Prostate gland (tissue), 2 donors: Measurements from ENCODE around the gene PLXNC1. TPM values are rescaled to one million over a fixed set of nuclear protein-coding genes. Genes with fewer than 3 reads are reported as not detected.

Experiments
- DNase-seq: peaks from one replicate; pipeline ENCODE4 v3.0.0-alpha.2; 2019; ENCODE audit warnings: low spot score
- H3K27ac ChIP-seq, 2 donors: fragments of 200-600 bp; sonication (generic); 2 replicates each; pipeline ENCODE4 v1.5.1; 2017 to 2019
- H3K27me3 ChIP-seq: fragments of 200-600 bp; sonication (generic); replicated peaks from 2 replicates; pipeline ENCODE4 v1.5.1; 2019; ENCODE audit not compliant: insufficient read depth
- H3K36me3 ChIP-seq, 2 donors: fragments of 200-600 bp; sonication (generic); 1 replicate in 1 of 2; 2 replicates in 1 of 2; pipeline versions ENCODE4 v1.5.1 to v1.8.1; 2017 to 2019
- H3K4me1 ChIP-seq: fragments of 200-600 bp; sonication (generic); replicated peaks from 2 replicates; pipeline ENCODE4 v1.5.1; 2019
- H3K4me3 ChIP-seq, 2 donors: fragments of 200-600 bp; sonication (generic); 2 replicates each; pipeline ENCODE4 v1.5.1; 2017 to 2019
- H3K9me3 ChIP-seq: fragments of 200-600 bp; sonication (generic); 2 replicates; pipeline ENCODE4 v1.5.1; 2017
- POLR2A ChIP-seq: fragments of 450-650 bp; IDR thresholded peaks from one replicate; pipeline ENCODE4 v1.6.1; 2016; ENCODE audit warnings: antibody characterized with exemption, mild to moderate bottlenecking
- POLR2AphosphoS5 ChIP-seq: sonication (generic); formaldehyde crosslinking; IDR thresholded peaks from one replicate; pipeline ENCODE4 v1.6.1; 2017; ENCODE audit warnings: antibody characterized with exemption
- WGBS: methylation state at CpG from one replicate; pipeline ENCODE4 v1.1.5; 2018; 5-methylcytosine and 5-hydroxymethylcytosine counted together
- intact Hi-C: fragments of 100-400 bp; cut with DNase I; formaldehyde crosslinking; loops from one replicate; pipeline ENCODE4 v1.14.2; 2022
- total RNA-seq, 2 donors: library from RNA; depleted of rRNA; stranded (reverse); fragments of >200 nt; gene quantifications; one replicate each; pipeline ENCODE4 v1.1.0, GENCODE V29; 2016
- TF ChIP-seq, protein P1 (sequence below), 4 experiments: fragments of 200-600 bp in 2 of 4; fragments of 450-650 bp in 2 of 4; sonication (generic) in 2 of 4; IDR thresholded peaks; 1 replicate in 3 of 4; 2 replicates in 1 of 4; pipeline ENCODE4 v1.5.1; 2016 to 2019; ENCODE audit warnings: antibody characterized with exemption in 4 of 4, mild to moderate bottlenecking in 2 of 4, moderate library complexity in 2 of 4

PLXNC1 gene
- total RNA-seq = 100 to 1,000 TPM in 1 of 2 donors, 1 to 10 TPM in 1; 2.7 to 118 TPM

GRCh38 chr12:94147991-94148738 is at the start of gene PLXNC1:
Gene PLXNC1, plus strand, starts transcription at chr12:94148577. Its CDS starts 395 bp downstream, at chr12:94148972.
- no peak for TF ChIP-seq POLR2AphosphoS5
- TF ChIP-seq POLR2A = no peak
- TF ChIP-seq, protein P1, sequence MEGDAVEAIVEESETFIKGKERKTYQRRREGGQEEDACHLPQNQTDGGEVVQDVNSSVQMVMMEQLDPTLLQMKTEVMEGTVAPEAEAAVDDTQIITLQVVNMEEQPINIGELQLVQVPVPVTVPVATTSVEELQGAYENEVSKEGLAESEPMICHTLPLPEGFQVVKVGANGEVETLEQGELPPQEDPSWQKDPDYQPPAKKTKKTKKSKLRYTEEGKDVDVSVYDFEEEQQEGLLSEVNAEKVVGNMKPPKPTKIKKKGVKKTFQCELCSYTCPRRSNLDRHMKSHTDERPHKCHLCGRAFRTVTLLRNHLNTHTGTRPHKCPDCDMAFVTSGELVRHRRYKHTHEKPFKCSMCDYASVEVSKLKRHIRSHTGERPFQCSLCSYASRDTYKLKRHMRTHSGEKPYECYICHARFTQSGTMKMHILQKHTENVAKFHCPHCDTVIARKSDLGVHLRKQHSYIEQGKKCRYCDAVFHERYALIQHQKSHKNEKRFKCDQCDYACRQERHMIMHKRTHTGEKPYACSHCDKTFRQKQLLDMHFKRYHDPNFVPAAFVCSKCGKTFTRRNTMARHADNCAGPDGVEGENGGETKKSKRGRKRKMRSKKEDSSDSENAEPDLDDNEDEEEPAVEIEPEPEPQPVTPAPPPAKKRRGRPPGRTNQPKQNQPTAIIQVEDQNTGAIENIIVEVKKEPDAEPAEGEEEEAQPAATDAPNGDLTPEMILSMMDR (IDR thresholded peaks at IDR 0.05) = no peak
- WGBS = under 1% methylated on average over 72 of the region's 75 CpGs
- no peaks in the 10 kb centered on the region for H3K9me3 ChIP-seq
- H3K27ac ChIP-seq = no peak within 1 kb of the TSS
- H3K27me3 ChIP-seq = peaks cover 9% of the 10 kb centered on the region
- H3K4me3 ChIP-seq = peak within 1 kb of the TSS; percentile 44 to 46
- H3K4me1 ChIP-seq = peaks cover 3% of the 10 kb centered on the region
- intact Hi-C loops = loop anchor here (5.0 kb wide), 1 partner anchor 384 kb away; no protein-coding TSS in a partner anchor
- no peak for DNase-seq
- no peaks in the 10 kb centered on the region for H3K36me3 ChIP-seq

DNA sequence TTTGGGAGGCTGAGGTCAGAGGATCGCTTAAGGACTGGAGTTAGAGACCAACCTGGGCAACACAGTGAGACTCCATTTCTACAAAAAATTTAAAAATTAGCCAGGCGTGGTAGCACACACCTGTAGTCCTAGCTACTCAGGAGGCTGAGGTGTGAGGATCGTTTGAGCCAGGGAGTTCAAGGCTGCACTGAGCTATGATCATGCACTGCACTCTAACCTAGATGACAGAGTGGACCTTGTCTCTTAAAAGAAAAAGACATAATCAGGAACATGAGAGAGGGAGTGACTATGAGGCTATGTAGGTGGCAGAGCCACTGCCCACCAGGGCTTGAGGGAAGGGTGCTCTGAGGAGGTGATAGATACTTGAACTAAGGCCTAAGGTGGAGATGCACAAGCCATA is 49.2 kb upstream of the PLXNC1 start:
- DNase-seq = no peak
- Histone ChIP-seq H3K9me3 (no peaks in the 10 kb centered on the region), H3K36me3 (no peaks in the 10 kb centered on the region), H3K4me3 (no peak overlapping the region), H3K27me3 (no peaks in the 10 kb centered on the region), H3K4me1 (peaks cover 3% of the 10 kb centered on the region), H3K27ac (no peak overlapping the region)
- intact Hi-C loops = no loop called here
- 97% methylated on average over 3 of the region's 3 CpGs for WGBS
- TF ChIP-seq POLR2AphosphoS5 (no peak), POLR2A (no peak)
- TF ChIP-seq, protein P1 (IDR thresholded peaks at IDR 0.05) = no peak

DNA sequence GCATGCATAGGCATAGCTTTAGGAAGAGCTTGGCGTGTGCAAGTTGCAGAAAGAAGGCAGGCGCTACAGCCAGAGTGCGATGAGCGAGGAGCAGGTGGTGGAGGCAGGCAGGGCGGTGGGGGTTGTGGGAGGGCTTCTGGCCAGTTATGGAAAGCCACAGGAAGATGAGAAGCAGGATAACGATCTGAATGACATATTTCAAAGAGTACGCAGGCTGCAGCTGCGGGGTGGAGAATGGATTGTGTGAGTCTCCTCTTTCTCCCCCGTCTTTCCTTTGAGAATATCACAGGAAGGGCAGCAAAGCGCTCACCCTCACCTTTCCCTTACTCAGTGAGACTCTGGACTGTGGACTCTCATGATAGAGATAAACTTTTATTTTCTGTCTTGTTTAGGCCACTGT is 48.7 kb upstream of the PLXNC1 start:
- H3K4me3 ChIP-seq = no peak overlapping the region
- no peak for DNase-seq
- H3K4me1 ChIP-seq = peaks cover 3% of the 10 kb centered on the region
- TF ChIP-seq POLR2A = no peak
- TF ChIP-seq POLR2AphosphoS5 = no peak
- TF ChIP-seq, protein P1 (IDR thresholded peaks at IDR 0.05) = no peak
- H3K27me3 ChIP-seq = no peaks in the 10 kb centered on the region
- 65% methylated on average over 10 of the region's 10 CpGs for WGBS
- H3K36me3 ChIP-seq = no peaks in the 10 kb centered on the region
- H3K9me3 ChIP-seq = no peaks in the 10 kb centered on the region
- no peak overlapping the region for H3K27ac ChIP-seq
- intact Hi-C loops = loop anchor here (2.0 to 5.0 kb wide), 2 partner anchors 107 to 333 kb away; no protein-coding TSS in a partner anchor

DNA sequence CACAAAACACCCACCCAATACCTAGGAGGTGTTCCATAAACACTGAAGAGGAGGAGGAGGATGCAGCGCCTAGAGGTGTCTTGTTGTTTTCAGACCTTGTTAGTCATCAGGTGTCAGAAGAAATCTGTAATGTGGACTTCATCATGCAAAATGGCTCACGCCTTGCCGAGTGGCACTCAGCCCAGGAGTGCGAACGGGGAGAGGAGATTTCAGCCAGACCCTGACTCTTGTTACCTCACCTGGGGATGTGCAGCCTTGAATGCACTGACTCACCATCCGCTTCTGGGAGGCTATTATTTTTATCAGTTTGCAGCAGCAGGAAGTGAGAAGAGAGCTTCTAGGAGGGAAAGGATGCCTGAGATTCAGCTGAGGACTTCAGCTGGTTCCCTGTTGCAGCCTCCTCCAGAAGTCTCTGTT is 48.2 kb upstream of the PLXNC1 start:
- H3K4me3 ChIP-seq = no peak overlapping the region
- H3K27me3 ChIP-seq = no peaks in the 10 kb centered on the region
- H3K27ac ChIP-seq = no peak overlapping the region
- intact Hi-C loops = loop anchor here (2.0 to 5.0 kb wide), 2 partner anchors 108 to 333 kb away; no protein-coding TSS in a partner anchor
- WGBS = 66% methylated on average over 6 of the region's 6 CpGs
- TF ChIP-seq POLR2A = no peak
- TF ChIP-seq POLR2AphosphoS5 = no peak
- TF ChIP-seq, protein P1 (IDR thresholded peaks at IDR 0.05) = no peak
- no peak for DNase-seq
- no peaks in the 10 kb centered on the region for H3K9me3 ChIP-seq
- peaks cover 3% of the 10 kb centered on the region for H3K4me1 ChIP-seq
- no peaks in the 10 kb centered on the region for H3K36me3 ChIP-seq
